Iris pigment epithelial cell (primary cell): ENCODE results near the gene CKAP5.

Experiments used
- DNase-seq: peaks from one replicate; pipeline ENCODE4 v3.0.0-alpha.2; 2011; ENCODE audit warnings: low read depth

CKAP5 gene

GRCh38 chr11:46845740-46846509 is at the start of gene CKAP5:
Gene CKAP5 (minus strand): TSS chr11:46846280. CDS start chr11:46821231, 25,049 bp downstream.
- DNase-seq = peak; percentile 90

GRCh38 chr11:46895821-46896220 is 49.7 kb upstream of the CKAP5 start:
- no peak for DNase-seq

GRCh38 chr11:46894961-46895360 is 48.9 kb upstream of the CKAP5 start:
- DNase-seq = no peak

GRCh38 chr11:46894506-46894905 is 48.4 kb upstream of the CKAP5 start:
- no peak for DNase-seq

GRCh38 chr11:46892838-46893237 is 46.8 kb upstream of the CKAP5 start:
- no peak for DNase-seq

- no peak for DNase-seq
Observed at GRCh38 chr11:46892109-46892508, 46.0 kb upstream of the CKAP5 start.

- peak; percentile 51 for DNase-seq
Observed at GRCh38 chr11:46890665-46891064, 44.6 kb upstream of the CKAP5 start.

- peak; percentile 65 for DNase-seq
Observed at GRCh38 chr11:46889689-46890475, 43.8 kb upstream of the CKAP5 start.

GRCh38 chr11:46889251-46889650 is 43.2 kb upstream of the CKAP5 start:
- DNase-seq = no peak

GRCh38 chr11:46888636-46889035 is 42.6 kb upstream of the CKAP5 start:
- DNase-seq = no peak

- no peak for DNase-seq
Observed at GRCh38 chr11:46886211-46886610, 40.1 kb upstream of the CKAP5 start.

GRCh38 chr11:46879056-46879585 is 33.0 kb upstream of the CKAP5 start:
- no peak for DNase-seq

GRCh38 chr11:46877580-46877979 is 31.5 kb upstream of the CKAP5 start:
- no peak for DNase-seq

- no peak for DNase-seq
Observed at GRCh38 chr11:46876471-46876870, 30.4 kb upstream of the CKAP5 start.

GRCh38 chr11:46874586-46874985 is 28.5 kb upstream of the CKAP5 start:
- DNase-seq = no peak

- no peak for DNase-seq
Observed at GRCh38 chr11:46868912-46869311, 22.8 kb upstream of the CKAP5 start.

GRCh38 chr11:46865340-46865739 is 19.3 kb upstream of the CKAP5 start:
- DNase-seq = peak; percentile 91

- no peak for DNase-seq
Observed at GRCh38 chr11:46860218-46860617, 14.1 kb upstream of the CKAP5 start.

GRCh38 chr11:46858920-46859546 is 13.0 kb upstream of the CKAP5 start:
- DNase-seq = no peak

GRCh38 chr11:46857666-46858065 is 11.6 kb upstream of the CKAP5 start:
- DNase-seq = no peak

GRCh38 chr11:46856605-46857343 is 10.7 kb upstream of the CKAP5 start:
- no peak for DNase-seq

- no peak for DNase-seq
Observed at GRCh38 chr11:46855863-46856262, 9.8 kb upstream of the CKAP5 start.
